GM21786 (cell line): ENCODE results near the gene ZBTB7C.
"Not testable (repeated sequence)": the region's sequence is repeated elsewhere in the genome, so short reads cannot be mapped to it uniquely, and the experiment has no call there.

Source experiments
- ATAC-seq: cut with Tn5 transposase; IDR thresholded peaks from one replicate; pipeline ENCODE4 v1.9.1; 2021; ENCODE audit not compliant: unreplicated experiment

ZBTB7C gene

DNA sequence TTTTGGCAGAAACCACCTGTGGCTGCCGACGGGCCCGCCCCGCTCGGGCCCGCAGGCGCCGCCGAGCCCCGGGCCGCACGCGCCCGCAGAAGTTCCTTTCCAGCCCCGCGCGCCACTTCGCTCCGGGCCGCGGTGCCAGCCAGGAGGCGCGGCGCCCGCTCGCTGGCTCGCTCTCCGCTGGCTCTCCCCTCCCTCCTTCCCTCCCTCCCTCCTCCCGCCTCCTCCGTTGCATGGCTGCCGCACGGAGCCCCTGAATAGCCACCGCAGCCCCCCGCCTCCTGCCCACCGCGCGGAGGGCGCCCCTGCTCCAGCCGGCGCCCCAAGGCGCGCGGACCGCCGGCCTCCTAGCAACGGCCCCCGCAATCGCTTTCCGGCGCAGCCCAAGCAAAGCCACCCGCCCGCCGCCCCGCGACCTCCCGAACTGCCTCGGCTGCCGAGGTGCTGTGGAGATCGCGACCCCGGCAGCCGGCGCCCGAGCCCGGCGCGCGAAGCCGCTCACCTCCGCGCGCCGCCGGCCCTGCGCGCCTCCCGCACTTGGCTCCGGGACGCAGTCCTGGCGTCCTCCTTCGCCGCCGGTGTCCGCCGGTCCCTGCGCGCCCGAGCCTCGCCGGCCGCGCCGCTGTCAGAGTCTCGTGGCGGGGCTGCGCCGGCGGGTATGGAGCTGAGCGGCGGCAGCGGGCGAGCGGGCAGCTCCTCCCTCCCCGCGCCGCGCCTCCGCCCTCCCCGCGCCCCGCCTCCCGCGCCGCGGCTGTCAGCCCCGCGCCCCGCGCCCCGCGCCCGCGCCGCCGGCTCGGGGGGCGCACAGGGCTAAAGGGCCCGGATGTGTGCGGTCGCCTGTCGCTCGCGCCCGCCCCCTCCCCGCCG, at the start of gene ZBTB7C:
Gene ZBTB7C, minus strand, starts transcription at position 657 of the 864 bp plus-strand sequence.
- ATAC-seq = no peak

DNA sequence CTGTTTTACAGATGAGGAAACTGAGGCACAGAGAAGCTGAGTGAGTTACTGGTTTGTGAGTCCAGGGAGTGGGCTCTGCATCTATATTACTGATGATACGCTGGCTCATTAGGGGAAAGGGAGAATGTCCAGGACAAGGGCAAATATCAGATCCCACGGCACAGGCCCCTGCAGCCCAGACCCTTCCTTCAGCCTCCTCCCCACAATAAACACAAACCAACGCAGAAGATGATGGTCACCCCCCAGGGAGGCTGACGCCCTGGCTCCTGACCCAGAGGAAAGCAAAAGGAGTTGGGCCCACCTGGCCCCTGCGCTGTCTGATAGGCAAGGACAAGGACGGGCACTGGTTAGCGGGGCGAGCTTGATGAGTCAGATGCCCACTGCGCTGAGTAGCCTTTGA, 47.7 kb upstream of the ZBTB7C start:
- ATAC-seq = no peak

DNA sequence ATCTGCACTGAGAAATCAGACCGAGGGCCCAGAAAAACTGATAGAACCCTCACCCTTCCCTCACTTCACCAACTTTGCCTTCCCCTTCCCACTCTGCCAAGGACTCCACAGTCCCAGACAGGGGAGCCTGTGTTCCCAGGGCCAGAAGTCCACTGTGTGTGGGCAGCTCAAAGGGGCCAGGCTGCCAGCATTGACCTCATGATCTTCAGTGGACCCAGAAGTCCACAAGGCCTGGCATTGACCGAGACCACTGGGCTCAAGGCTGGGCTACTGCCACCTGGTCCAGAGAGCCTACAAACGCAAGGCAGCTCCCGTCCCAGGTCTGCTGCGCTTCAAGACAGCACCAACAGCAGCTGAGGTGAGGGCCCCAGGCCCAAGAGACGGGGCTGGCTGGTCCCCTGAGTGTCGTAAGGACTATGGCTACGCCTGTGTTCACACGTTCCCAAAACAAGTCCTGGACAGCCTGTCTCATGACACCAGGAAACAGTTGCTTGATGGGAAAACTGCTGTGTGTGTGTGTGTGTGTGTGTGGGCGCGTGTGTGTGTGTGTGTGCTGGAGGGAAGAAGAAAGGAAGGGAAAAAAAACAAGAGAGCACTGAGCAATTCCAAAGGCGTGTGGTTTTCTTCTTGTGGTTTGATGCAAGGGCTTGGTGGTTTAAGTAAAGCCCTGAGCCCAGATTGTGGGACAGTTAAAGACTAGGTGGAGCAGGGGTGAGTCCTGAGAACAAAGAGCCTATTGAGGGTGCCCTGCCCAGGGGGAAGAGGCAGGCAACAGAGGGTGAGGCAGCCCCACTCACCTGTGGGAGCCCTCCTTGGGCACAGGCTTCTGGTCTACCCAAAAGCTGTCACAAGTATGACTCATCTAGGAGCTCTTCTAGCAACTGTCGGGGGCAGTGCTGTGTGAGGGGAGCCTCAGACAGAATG, 46.6 kb upstream of the ZBTB7C start:
- ATAC-seq = no peak

DNA sequence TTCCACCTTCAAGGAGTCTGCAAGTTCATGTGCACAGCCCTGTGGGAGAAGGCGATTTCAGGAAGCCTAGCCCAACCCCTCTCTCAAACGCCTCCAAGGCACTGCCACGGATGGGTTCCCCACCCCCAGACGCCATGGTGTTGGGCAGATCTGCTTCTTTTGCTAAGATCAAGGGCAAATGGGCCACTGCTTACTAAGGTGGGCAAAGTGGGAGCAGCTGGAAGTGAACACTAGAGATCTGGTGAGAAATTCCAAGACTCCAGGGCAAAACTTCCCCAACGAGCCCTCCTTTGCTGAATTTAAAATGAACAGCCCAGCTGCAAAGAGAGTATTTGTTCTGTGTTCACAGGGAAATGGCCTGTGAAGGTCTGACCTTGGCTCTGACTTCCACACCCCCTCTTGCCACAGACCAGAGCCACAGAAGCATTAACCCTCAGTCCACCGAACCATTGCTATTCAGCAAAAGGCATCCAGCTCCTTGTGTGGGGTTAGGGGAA, 45.1 kb upstream of the ZBTB7C start:
- ATAC-seq = no peak

DNA sequence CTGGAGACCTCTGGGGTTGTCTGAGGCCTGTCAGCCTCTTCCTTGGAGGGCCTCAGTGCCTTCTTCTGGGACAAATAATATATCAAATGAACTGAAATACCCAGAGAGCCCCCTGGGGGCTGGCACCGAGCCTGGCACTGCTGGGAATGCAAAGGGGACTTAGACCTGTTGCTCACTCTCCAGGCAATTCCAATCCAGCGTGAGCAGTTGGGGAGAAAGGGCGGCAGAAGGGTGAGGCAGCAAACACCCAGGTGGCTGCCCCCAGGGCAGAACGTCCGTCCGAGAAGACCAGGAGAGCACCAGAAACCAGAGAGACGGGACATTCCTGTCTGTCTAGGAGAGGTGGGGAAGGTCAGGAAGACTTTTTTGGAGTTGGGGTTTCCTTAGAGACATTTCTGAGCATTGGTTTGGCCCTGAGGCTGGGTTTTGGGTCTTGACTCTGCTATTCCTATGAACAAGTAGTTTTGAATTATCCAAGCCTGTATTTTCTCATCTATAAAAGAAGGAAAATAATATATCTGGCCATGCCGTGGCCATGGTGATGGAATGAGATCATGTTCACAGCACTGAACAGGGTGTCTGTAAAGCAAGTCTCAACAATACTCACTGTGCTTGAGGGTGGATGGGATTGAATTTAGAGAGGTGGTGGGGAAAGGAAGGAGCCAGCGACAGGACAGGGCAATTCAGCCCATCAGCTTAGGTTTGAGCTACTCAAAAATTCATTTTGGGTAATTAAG, 44.3 kb upstream of the ZBTB7C start:
- no peak for ATAC-seq

DNA sequence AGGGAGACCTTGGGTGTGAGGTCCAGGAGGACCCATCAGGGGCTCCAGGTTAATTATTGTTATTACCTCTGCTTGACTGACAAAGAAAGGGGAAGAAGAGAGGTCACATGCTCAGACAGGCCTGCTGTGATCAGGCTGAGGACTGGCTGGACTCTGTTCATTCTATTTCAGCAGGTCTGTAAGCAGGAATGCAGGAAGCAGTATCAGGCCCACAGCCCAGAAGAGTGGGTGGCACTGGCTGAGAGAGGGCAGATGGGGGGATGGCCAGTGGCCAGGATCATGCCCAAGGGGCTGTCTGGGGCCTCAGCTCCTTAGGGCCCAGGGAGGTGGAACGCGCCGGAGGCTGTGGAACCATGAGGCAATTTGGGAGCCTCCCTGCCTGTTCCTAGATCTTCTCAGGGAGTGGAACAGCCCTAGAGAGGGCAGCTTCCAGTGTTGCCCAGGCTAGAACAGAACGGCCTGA, 43.7 kb upstream of the ZBTB7C start:
- no peak for ATAC-seq

DNA sequence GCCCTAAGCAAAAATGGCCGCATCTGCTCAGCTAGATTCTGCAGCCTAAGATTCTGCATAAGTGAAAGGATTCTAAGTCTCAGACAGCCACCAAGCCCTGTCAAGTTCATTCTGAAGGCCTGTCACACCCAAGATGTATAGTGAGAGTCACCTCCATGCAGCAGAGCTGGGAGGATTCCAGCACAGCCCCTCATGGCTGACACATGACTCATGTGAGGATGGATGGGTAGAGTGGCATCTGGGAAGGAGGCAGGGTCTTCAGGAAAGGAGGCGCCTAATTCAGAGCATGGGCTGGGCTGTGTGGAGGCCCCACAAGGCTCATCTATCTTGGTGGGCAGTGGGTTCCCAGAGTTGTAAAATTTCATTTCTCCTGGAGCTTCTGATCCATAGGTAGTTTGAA, 41.5 kb upstream of the ZBTB7C start:
- ATAC-seq = no peak

DNA sequence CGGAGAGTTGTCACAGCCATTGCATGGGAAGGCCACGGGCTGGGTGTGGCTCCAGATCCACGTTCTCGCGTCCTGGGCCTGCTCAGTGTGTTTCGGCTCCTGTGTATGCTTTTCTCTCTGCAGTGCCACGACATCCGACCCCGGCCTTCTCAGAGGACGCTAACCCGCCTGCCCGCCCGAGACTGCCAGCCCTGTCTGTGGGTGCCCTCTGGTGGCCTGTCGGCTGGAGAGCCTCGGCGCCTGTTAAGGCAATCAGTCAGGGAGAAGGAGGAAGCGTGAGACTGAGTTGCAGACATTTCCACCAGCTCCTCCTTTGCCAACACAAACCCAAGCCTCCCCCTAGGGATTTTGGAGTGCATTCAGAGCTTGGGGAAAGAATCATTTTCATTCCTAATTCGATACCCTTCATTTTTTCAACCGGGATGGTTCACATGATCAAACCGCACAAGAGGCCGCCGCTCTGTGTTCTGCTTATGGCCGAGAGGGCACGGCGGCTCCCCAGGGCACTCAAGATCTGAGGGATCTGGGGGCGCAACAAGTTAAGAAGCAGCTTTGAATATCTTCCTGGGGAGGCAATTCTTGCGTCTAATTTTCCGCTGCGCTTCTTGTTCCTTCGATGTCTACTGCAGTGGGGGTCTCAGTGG, 37.5 kb upstream of the ZBTB7C start:
- ATAC-seq = no peak

DNA sequence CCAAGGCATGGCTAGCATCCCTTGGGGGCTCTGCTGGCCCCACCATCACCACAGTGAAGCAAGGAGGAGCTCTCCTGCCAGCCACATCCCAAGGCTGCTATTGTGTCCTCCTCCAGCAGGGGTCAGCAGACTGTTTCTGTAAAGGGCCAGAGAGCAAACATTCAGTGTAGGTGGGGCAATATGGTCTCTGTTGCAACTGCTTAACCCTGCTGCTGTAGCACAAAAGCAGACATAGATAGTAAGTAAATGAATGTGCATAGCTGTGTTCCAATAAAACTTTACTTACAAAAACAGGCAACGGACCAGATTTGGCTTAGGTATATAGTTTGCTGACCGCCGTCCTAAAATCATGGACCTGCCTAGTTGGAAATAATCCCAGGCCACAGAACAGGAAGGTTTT, 36.4 kb upstream of the ZBTB7C start:
- ATAC-seq = no peak

DNA sequence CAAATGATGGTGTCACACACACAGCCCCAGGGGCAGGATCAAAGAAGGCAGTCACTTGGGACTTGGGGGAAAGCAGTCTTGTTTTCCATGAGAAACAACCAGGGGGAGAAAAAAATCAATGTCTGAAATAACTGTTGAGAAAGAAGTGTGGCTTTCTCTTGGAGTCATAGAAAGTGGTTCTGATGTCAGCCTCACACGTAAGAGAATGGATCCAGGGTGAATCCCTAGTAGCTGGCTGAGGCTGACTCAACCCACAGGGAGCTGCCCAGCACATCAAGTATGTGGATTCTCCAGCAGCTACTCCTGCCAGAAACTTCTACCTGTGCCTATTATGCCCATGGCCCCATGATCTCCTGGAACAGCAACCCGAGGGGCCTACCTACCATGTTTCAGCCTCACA, 33.6 kb upstream of the ZBTB7C start:
- no peak for ATAC-seq

DNA sequence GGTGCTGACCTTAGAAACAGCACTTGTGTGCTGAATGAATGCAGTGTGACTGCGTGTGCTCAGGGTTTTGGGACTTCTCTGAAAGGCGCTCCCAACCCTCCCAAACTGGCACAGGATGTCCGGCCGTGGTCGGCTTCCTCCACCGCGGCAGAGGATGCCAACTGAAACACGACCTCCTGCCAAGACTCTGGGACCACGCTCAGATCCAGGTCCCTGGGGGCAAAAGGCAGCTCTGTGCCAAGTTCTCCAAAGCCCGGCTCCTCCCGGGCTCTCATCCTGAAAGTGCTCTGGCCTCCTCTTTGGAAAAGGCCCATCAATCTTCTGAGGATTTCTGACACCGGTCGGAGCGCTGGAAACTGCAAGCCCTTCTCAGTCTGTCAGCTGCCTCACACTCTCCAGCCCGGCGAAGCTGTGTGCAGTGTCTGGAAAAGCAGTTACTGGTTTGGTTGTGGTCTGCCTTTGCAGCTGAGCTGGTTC, 32.3 kb upstream of the ZBTB7C start:
- no peak for ATAC-seq

DNA sequence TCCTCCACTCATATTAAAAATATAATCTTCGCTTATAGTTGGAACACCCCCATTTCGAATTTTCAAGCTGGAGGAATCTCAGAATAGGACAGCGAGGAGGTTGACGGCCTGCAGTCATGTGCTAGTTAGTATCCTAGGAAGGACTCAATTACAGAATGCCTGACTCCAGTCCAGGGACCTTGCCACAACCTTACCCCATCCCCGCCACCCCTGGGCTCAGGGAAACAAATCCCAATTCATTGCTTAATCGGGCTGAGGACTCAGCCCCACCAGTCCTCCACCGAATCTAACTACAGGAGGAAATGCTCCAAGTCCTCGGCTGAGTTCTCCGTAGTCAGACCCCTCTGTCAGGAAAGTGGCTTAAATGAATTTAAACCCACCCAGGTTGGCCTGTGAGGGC, 31.7 kb upstream of the ZBTB7C start:
- ATAC-seq = no peak

DNA sequence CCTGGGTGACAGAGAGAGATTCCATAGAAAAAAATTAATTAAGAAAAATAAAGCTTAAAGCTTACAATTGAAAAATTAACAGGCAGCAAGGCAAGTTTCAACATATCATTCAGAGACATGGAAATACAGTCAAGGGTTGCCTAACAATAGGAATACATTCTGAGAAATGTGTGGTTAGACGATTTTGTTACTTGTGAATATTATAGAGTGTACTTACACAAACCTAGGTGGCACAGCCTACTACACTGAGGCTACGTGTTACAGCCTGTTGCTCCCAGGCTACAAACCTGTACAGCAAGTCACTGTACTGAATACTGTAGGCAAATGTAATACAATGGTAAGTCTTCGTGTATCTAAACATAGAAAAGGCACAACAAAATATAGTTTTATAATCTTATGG, 27.7 kb upstream of the ZBTB7C start:
- no peak for ATAC-seq

DNA sequence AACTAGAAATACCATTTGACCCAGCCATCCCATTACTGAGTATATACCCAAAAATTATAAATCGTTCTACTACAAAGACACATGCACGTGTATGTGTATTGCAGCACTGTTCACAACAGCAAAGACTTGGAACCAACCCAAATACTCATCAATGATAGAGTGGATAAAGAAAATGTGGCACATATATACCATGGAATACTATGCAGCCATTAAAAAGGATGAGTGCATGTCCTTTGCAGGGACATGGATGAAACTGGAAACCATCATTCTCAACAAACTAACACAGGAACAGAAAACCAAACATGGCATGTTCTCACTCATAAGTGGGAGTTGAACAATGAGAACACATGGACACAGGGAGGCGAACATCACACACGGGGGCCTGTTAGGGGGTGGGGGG, 25.2 kb upstream of the ZBTB7C start:
- ATAC-seq = not testable (repeated sequence)

DNA sequence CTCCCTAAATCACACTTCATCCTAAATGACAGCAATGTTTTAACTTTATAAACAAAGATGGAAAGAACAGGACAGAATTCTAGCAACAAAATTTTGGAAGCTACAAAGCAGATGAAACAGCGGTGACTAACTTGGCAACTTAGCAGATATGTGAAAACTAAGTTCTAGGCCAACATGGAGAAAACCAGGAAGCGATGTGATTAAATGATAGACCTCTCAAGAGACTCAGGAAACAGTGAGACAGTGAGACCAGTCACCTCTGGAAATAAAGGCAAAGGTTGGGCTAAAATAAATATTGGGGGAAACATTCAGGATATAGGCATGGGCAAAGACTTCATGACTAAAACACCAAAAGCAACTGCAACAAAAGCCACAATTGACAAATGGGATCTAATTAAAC, 24.4 kb upstream of the ZBTB7C start:
- no peak for ATAC-seq

DNA sequence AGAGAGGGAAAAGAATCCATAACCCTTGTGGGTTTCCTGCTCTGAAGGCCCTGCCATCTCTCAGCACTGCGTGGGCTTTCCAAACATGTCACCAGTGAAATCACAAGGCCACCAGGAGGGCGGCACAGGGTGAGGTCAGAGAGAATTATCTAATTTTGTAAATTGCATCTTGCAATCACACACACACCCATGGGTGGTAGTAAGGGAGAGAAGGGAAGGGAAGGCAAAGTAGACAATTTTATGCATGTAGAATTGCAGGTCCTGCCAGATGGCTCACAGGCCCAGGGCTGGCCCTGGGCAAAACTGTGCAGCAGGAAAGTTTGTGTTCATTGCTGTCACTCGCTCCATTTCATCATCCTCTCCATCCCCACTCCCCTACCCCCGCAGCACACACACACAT, 21.0 kb upstream of the ZBTB7C start:
- no peak for ATAC-seq

DNA sequence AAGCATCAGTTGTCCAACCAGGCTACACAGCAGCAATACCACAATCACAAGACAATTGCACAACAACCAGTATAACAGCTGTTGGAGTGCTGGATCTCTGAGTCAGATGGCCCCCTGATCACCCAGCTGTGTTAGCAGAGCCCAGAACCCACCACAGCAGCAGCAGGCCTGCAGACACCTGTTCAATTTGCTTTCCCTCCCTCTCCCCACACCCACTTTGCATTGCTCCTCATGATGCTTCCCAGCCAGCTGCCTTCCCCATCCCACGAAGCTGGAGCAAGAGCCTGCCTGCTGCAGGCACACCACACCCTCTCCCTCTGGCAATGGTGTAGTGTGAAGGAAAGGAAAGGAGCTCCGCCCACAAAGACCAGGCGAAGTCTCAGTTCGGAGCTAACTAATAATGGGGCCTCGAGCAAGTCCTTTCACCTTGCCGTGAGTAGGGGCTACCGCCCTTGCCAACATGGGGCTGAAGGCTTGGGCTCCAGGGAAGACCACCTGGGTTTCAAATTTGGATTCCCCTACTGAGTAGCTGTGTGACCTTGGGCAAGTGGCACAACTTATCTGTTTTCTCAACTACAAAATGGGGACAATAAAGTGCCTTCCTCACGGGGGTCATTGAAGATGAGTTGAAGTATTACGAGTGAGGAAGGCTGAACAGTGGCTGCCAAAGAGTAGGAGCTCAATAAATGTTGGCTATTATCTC, 19.4 kb upstream of the ZBTB7C start:
- ATAC-seq = no peak

DNA sequence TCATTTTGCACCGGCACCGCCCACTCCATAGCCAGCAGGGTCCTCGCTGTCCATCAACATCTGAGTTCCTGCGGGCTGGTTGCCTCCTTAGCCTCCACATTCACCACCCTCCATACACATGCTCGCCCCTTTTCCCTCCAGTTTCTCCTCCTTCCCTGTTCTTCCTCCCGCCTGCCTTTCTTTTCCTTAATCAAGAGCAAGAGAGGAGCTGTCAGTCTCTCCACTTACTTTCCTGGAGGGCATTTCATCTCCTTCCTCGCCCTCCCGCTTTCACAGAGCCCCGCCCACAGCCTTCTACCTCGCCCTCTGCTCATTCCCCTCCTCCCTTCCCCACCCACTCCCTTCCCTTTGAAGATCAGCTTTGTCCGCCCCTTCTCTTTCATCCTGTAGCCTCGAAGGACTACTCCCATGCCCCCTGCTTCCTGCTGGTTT, 13.8 kb upstream of the ZBTB7C start:
- ATAC-seq = no peak

DNA sequence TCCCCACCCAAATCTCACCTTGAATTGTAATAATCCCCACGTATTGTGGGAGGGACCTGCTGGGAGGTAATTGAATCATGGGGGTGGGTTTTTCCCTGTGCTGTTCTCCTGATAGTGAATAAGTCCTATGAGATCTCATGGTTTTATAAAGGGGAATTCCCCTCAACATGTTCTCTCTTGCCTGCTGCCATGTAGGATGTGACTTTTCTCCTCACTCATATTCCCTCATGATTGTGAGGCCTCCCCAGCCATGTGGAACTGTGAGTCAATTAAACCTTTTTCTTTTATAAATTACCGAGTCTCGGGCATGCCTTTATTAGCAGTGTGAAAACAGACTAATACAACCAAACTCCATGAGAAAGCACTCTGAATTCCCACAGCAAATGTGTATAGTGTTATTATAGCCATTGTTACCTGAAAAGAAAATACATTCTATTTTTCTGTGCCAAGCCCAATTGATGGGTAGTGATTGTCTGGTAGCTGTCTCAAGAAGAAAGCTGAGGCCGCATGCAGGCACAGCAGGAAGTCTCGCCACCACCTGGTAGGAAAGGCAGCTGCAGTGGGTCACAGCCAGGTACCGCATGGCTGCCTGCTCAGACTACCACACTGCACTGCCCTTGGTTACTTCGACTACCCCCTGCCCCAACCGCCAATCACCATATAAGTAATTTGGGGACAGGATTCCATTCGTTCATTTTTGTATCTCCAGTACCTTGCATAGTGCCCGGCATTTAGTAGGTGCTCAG, 10.3 kb upstream of the ZBTB7C start:
- ATAC-seq = no peak
